Activated CD4-positive, alpha-beta T cell treated with anti-CD3 and anti-CD28 coated beads, Interleukin-2, amount 50 U/mL, for 1 hour (primary cell): ENCODE measurements around the gene FLACC1.
"Not testable (repeated sequence)": the region's sequence is repeated elsewhere in the genome, so short reads cannot be mapped to it uniquely, and the experiment has no call there.

Source experiments
- DNase-seq: peaks from one replicate; pipeline ENCODE4 v3.0.0-alpha.2; 2020

The FLACC1 gene

GRCh38 chr2:201348758-201349157, 8.4 kb downstream of the FLACC1 start:
- DNase-seq = no peak

GRCh38 chr2:201347138-201347537, 10.0 kb downstream of the FLACC1 start:
- DNase-seq = no peak

GRCh38 chr2:201345625-201346213, 11.4 kb downstream of the FLACC1 start:
- no peak for DNase-seq

DNA sequence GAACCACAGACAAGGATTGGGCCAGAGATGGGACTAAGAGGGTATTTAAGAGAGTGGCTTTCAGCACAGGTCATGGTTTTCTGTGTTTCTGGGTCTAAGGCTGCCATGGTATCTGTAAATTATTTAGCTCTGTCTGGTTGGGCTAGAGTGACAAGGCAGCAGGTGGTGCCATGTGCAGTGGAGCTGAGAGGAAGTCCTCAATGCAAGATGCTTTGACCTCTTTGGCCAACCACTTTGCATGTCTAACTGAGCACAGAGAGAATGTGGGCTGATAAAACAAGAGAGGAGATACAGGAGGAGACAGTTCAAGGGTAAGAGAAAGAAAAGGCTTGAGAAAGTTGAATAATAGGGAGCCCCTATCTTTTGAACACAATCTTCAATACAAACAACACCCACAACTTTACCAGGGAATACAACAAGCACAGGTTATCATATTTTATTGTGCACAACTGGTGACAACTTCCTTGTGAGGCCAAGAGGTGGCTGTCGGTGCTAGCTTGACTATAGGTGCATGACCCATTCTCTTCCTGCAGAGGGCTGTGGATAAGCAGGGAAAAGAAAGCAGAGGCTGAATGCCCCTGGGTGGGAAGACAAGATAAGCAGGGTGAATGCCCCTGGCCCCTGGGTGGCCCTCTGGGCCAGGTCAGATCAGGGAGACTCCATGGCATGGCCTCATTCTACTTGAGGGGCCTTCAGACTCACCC, 12.3 kb downstream of the FLACC1 start:
- no peak for DNase-seq

GRCh38 chr2:201343559-201343958, 13.6 kb downstream of the FLACC1 start:
- DNase-seq = no peak

DNA sequence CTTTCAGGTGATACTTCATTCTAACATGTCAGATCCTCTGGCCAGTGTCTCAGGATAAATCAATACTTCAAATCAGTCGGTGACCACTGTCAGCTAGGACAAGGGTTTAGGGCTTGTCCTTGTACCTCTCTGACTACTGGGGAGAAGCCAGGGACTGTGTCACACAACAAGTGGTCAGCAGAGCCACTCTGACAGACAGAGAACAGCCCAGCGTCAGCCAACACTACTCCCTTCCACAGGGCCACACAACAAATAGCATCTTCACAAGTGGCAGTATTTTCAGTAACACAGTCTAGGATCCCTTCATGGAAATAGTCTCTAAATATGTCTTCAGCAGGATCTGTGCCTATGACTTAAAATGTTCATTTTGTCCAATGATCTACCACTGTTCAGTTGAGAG, 14.2 kb downstream of the FLACC1 start:
- DNase-seq = no peak

DNA sequence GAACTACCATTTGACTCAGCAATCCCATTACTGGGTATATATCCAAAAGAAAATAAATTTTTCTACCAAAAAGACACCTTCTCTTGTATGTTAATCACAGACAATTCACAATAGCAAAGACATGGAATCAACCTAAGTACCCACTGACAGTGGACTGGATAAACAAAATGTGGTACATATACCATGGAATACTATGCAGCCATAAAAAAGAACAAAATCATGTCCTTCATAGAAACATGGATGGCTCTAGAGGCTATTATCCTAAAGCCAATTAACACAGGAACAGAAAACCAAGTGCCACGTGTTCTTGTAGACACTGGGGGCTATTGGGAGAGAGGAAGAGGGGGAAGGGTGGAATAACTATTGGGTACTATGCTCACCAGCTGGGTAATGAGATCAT, 27.7 kb downstream of the FLACC1 start:
- DNase-seq = no peak

DNA sequence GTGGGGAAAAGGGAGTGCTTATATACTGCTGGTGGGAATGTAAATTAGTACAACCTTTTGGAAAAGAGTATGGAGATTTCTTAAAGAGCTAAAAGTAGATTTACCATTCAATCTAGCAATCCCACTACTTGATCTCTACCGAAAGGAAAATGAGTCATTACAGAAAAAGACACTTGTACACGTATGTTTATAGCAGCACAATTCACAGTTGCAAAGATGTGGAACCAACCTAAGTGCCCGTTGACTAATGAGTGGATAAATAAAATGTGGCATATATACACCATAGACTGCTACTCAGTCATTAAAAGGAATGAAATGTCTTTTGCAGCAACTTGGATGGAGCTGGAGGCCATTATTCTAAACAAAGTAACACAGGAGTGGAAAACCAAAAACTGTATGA, 29.5 kb downstream of the FLACC1 start:
- no peak for DNase-seq

- no peak for DNase-seq
Measured at GRCh38 chr2:201322772-201323171, 34.4 kb downstream of the FLACC1 start.

- DNase-seq = no peak
Measured at GRCh38 chr2:201320701-201321100, 36.4 kb downstream of the FLACC1 start.

DNA sequence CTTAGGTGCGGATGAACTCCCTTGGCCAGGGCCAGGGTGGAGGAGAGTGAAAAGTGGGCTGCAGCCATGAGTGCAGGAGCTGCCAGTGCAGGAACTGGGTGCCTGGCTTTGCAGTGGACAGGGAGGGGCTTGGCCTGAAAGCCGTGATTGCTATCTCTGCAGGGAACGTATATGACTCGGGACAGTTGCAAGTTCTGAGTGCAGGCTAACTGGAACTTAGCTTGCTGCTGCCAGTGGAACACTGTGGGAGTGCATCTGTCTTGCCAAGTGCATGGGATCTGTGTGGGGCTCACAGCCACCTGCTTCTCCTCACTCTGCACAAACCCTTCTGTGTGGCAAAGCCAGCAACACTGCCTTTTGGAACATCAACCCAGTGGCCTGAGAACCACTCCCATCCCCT, 36.9 kb downstream of the FLACC1 start:
- DNase-seq = no peak

DNA sequence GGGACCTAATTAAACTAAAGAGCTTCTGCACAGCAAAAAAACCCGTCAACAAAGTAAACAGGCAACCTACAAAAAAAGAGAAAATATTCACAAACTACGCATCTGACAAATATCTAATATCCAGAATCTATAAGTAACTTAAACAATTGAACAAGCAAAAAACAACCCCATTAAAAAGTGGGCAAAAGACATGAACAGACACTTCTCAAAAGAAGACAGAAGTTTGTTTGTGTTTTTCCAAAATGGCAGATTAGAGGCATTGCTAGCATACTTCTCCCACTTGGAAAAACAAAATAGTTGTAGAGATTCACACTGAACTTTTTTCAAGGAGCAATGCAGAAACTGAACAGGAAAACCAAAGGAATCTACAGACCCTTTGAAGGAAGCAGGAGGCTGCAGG, 37.6 kb downstream of the FLACC1 start:
- DNase-seq = no peak

GRCh38 chr2:201313362-201313761, 43.8 kb downstream of the FLACC1 start:
- no peak for DNase-seq

- no peak for DNase-seq
Measured at GRCh38 chr2:201308914-201309313, 48.2 kb downstream of the FLACC1 start.

- no peak for DNase-seq
Measured at GRCh38 chr2:201307876-201308275, 49.3 kb downstream of the FLACC1 start.

- not testable (repeated sequence) for DNase-seq
Measured at GRCh38 chr2:201299929-201300328, 57.2 kb downstream of the FLACC1 start.

GRCh38 chr2:201298462-201299052, 58.6 kb downstream of the FLACC1 start:
- no peak for DNase-seq

GRCh38 chr2:201290457-201291148, 66.5 kb downstream of the FLACC1 start:
- DNase-seq = not testable (repeated sequence)

- DNase-seq = no peak
Measured at GRCh38 chr2:201285499-201285898, 71.6 kb downstream of the FLACC1 start.

DNA sequence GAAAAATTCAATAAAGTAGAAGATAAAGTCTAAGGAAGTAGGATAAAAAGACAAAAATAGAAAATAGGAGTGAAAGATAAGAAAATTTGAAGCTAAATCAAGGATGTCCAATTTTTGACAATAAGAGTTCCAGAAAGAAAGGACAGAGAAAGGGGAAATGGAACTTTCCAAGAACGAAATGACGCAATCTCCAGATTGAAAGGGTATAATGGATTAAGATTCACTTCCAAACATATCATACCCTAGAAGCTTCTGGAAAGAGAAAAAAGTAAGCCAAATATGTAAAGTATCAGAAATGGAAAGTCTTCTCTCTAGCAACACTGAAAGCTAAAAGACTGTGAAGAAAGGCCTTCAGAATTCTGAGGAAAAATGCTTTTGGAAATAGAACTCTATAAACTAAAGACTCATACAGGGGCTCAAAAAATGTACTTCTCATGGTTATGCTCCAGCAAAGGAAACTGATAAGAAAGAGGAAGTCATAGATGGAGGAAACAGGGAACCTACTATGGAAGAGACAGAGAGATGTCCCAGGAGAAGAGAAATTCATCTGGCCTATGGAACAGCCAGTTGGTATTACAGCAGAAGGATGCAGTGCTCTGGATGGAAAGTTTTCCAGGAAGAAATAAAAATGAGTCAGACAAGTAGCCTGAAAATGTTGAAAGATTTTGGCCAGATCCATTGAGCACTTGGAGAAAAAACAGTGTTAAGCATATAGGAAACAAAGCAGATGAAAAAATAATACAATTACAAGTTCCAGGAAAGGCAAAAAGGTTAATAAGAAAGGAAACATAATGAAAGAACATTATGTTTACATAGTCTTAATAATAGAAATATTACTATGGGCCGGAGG, 76.7 kb downstream of the FLACC1 start:
- DNase-seq = no peak

DNA sequence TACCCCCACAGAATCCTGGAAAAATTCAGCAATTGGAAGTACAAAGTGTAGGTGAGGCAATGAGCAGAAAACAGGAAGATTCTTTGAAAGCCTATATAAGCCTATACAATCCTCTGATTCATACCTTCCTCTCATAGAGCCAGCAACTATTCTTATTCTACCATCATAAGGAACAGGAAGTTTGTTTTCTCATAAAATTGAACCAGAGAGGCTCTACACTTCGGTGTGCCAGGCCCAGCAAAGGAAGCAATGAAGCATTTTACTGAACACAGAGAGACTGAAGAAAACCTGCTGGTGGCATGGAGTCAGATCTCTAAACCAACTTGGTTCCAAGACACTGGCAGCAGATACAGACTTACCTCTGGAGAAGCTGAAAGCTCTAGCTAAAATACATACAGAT, 78.1 kb downstream of the FLACC1 start:
- DNase-seq = no peak

GRCh38 chr2:201276511-201276910, 80.6 kb downstream of the FLACC1 start:
- no peak for DNase-seq

GRCh38 chr2:201275990-201276389, 81.2 kb downstream of the FLACC1 start:
- no peak for DNase-seq
